ENCODE measurements around the gene GALP. TPM values are rescaled to one million over a fixed set of nuclear protein-coding genes. Genes with fewer than 3 reads are reported as not detected.
"Not testable (repeated sequence)": the region's sequence is repeated elsewhere in the genome, so short reads cannot be mapped to it uniquely, and the experiment has no call there.

GALP gene
- total RNA-seq, 1 donor from 2014 or later = not detected

GRCh38 chr19:56191115-56191514 is 15.3 kb downstream of the GALP start:
- no peak for DNase-seq (ENCODE audit: low spot score)

GRCh38 chr19:56191711-56192110 is 15.9 kb downstream of the GALP start:
- DNase-seq (ENCODE audit: low spot score) = no peak

GRCh38 chr19:56193981-56194640 is 18.3 kb downstream of the GALP start:
- DNase-seq (ENCODE audit: low spot score) = no peak

- DNase-seq (ENCODE audit: low spot score) = not testable (repeated sequence)
Measured at GRCh38 chr19:56197646-56198045, 21.8 kb downstream of the GALP start, which contains the start of gene ZSCAN5B. ZSCAN5B (minus strand) TSS chr19:56197783; CDS start chr19:56193052, 4,731 bp downstream.

GRCh38 chr19:56199687-56200086 is 23.9 kb downstream of the GALP start:
- no peak for DNase-seq (ENCODE audit: low spot score)

- no peak for DNase-seq (ENCODE audit: low spot score)
Measured at GRCh38 chr19:56201973-56202372, 26.2 kb downstream of the GALP start, which contains the start of gene ZSCAN5C. ZSCAN5C (plus strand) TSS chr19:56202273; CDS start chr19:56205914, 3,641 bp downstream.

GRCh38 chr19:56207581-56207980 is 31.8 kb downstream of the GALP start:
- not testable (repeated sequence) for DNase-seq (ENCODE audit: low spot score)

GRCh38 chr19:56209091-56209490 is 33.3 kb downstream of the GALP start:
- DNase-seq (ENCODE audit: low spot score) = no peak

- not testable (repeated sequence) for DNase-seq (ENCODE audit: low spot score)
Measured at GRCh38 chr19:56210036-56210435, 34.2 kb downstream of the GALP start.

- DNase-seq (ENCODE audit: low spot score) = no peak
Measured at GRCh38 chr19:56211718-56212117, 35.9 kb downstream of the GALP start.

- DNase-seq (ENCODE audit: low spot score) = peak; percentile 53
Measured at GRCh38 chr19:56217039-56217949, 41.5 kb downstream of the GALP start.

GRCh38 chr19:56218961-56219360 is 43.2 kb downstream of the GALP start:
- no peak for DNase-seq (ENCODE audit: low spot score)

GRCh38 chr19:56221442-56221841 is 45.6 kb downstream of the GALP start:
- DNase-seq (ENCODE audit: low spot score) = not testable (repeated sequence)

- DNase-seq (ENCODE audit: low spot score) = no peak
Measured at GRCh38 chr19:56221851-56222250, 46.0 kb downstream of the GALP start.

- DNase-seq (ENCODE audit: low spot score) = no peak
Measured at GRCh38 chr19:56222901-56223300, 47.1 kb downstream of the GALP start.

- DNase-seq (ENCODE audit: low spot score) = no peak
Measured at GRCh38 chr19:56223481-56223880, 47.7 kb downstream of the GALP start.

Other genes starting within 250 kb of the GALP start
- not detected for gene NLRP13, start 243.7 kb upstream of the GALP start, total RNA-seq
- not detected for gene NLRP8, start 228.2 kb upstream of the GALP start, total RNA-seq
- gene NLRP5, start 189.2 kb upstream of the GALP start, total RNA-seq = not detected
- gene ZNF787, start 54.7 kb upstream of the GALP start, total RNA-seq = 32.4 TPM
- gene ZNF444, start 34.7 kb upstream of the GALP start, total RNA-seq = 25.8 TPM
- gene ZSCAN5B, start 21.8 kb downstream of the GALP start, total RNA-seq = not detected
- not detected for gene ZSCAN5C, start 26.3 kb downstream of the GALP start, total RNA-seq
- gene EDDM13, start 96.7 kb downstream of the GALP start, total RNA-seq = not detected
- gene ZSCAN5A, start 138.8 kb downstream of the GALP start, total RNA-seq = 31.1 TPM
- 5.6 TPM for gene ZNF582, start 217.5 kb downstream of the GALP start, total RNA-seq
- gene ZNF583, start 228.3 kb downstream of the GALP start, total RNA-seq = 9.7 TPM